ENCODE measurements around the gene FAM98C.
"Not testable (repeated sequence)": the region's sequence is repeated elsewhere in the genome, so short reads cannot be mapped to it uniquely, and the experiment has no call there.

The FAM98C gene

GRCh38 chr19:38402967-38403674, at the start of gene FAM98C:
TSS of gene FAM98C (plus strand) at chr19:38403093. CDS start at chr19:38403154, 61 bp downstream.
- DNase-seq (ENCODE audit: low read depth), result peak; percentile 95

DNA sequence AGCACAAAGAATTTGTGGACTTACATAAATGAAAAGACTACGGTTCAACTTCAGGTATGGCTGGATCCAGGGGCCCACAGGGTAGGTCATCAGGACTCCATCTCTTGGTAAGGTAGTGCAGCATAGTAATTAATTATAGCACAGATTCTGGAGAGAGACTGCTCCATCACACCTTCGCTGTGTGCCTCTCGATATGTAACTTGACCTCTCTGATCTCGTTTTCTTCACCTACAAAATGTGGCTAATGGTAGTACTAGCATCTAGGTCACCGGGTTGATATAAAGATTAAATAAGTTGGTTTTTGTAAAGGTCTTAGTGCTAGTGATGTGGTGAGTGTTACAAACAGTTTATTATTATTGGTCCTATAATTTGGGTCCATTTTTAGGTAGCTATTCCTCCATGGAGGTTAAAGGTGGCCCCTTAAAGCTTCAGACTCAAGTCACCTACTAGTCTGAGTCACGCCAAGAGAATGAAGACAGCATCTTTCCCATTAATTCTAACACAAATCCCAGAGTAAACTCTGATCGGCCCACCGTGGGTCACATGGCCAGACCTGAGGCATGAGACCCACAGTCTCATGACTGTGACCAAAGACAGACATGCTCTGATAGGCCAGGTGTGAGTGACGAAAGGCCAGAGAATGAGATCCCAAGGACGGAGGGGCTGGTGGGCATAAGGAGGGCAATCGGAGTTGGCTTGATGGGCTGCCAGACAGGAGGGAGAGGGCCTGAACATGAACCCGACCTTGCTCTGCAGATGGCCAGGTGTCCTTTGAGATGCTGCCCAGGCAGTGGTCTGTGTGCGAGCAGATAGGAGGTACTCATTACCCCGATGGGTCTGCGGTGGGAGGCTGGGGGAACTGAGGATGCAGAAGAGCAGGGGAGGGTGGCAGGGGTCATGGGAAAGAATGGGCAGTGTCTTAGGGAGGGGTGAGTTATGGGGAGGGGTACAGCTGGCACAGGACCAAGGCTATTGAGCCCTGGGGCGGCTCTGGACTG, 46.9 kb upstream of the FAM98C start:
- DNase-seq (ENCODE audit: low read depth), result no peak

- DNase-seq (ENCODE audit: low read depth), result no peak
These were observed 44.8 kb upstream of the FAM98C start for GRCh38 chr19:38358071-38358470.

DNA sequence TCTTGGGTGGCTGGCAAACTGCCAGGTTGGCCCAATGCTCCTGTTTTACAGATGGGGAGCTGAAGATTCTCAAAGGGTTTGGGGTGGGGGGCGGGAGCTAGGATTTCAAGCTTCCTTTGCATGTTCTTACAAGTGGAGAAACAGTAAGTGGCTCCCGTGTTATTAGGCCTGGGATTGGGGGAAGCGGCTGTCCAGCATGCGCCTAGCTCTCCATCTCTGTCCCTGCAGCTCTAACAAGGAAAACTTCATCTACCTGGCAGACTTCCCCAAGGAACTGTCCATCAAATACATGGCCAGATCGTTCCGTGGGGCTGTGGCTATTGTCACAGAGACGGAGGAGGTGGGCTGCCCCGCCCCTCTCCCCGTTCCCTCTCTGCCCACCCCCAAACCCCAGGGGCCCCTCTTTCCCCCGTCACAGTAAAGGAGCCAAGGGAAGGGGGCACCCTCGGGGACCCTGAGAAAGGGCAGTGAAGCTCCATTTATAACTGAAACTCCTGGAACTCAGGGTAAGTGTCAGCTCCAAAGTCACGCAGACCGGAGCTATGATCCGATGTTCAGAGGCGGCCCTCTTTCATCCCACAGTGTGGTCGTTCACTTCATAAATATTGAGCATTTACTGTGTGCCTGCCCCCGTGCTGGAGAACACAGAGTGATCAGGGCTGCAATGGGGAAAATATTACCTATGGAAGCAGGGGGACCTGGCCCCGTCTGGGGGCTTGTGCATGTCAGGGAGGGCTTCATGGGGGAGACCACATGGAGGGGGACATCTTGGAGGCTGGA, 43.5 kb upstream of the FAM98C start:
- no peak for DNase-seq (ENCODE audit: low read depth)

- DNase-seq (ENCODE audit: low read depth), result no peak
These were observed 42.5 kb upstream of the FAM98C start for GRCh38 chr19:38360351-38360750.

DNA sequence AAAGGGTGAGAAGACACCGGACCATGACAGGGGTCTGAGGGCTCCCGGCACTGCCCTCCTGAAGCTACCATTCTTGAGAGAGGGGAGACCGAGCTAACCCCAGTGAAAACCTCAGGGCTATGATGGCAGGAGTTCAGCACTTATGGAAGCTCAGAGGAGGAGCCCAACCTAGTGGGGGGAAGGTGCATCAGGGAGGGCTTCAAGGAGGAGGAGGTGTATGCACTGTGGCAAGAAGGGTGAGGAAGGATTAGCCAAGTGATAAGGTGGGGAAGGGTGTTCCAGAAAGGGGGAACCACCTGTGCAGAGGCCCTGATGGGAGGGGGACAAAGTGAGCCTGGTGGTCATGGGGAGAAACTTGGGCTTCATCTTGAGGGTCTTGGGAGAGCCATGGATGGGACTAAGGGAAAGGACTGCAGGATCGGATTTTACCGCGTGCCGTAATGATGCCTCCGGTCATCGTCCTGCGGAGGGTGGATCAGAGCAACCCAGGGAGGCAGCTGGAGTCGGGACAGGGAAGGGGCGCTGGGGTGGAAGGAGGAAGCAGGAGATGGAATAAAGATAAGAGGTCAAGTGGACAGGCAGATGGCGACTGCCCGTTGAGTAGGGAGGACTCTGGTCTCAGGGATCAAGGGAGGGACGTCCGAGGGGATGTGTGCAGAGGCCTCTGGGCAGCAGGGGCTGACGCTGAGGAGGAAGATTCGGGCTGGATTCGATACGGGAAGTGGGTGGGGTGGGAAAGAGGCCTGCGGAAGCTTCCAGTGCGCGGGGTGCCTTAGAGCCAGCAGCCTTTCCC, 41.9 kb upstream of the FAM98C start:
- DNase-seq (ENCODE audit: low read depth), result no peak

DNA sequence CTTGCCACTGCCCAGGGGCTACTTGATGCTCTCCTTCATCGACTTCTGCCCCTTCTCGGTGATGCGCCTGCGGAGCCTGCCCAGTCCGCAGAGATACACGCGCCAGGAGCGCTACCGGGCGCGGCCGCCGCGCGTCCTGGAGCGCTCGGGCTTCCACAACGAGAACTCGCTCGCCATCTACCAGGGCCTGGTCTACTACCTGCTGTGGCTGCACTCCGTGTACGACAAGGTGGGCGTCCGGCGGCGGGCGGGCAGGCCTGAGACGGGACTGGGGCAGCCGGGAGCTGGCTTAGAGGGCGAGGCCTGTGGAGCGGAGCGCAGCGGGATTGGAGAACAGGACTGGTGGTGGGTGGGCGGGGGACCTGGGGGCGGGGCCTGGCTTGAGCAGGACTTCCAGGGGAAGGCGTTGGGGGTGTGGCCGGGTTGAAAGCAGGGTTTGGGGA, 41.2 kb upstream of the FAM98C start:
- peak; percentile 39 for DNase-seq (ENCODE audit: low read depth)

GRCh38 chr19:38362076-38362945, 40.6 kb upstream of the FAM98C start:
- DNase-seq (ENCODE audit: low read depth), result peak; percentile 32

DNA sequence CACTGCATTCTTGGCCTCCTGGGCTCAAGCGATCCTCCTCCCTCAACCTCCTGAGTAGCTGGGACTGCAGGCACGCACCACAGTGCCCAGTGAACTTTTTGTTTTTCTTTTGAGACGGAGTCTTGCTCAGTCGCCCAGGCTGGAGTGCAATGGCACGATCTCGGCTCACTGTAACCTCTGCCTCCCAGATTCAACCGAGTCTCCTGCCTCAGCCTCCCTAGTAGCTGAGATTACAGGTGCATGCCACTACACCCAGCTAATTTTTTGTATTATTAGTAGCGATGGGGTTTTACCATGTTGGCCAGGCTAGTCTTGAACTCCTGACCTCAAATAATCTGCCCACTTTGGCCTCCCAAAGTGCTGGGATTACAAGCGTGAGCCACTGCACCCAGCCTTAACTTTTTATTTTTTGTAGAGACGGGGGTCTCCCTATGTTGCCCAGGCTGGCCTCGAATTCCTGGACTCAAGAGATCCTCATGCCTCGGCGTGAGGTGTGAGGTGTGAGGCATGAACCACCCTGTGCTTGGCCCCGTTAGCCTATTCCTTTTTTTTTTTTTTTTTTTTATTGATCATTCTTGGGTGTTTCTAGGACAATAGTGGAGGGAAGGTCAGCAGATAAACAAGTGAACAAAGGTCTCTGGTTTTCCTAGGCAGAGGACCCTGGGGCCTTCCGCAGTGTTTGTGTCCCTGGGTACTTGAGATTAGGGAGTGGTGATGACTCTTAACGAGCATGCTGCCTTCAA, 39.8 kb upstream of the FAM98C start:
- not testable (repeated sequence) for DNase-seq (ENCODE audit: low read depth)

GRCh38 chr19:38367041-38367440, 35.9 kb upstream of the FAM98C start:
- DNase-seq (ENCODE audit: low read depth), result no peak

DNA sequence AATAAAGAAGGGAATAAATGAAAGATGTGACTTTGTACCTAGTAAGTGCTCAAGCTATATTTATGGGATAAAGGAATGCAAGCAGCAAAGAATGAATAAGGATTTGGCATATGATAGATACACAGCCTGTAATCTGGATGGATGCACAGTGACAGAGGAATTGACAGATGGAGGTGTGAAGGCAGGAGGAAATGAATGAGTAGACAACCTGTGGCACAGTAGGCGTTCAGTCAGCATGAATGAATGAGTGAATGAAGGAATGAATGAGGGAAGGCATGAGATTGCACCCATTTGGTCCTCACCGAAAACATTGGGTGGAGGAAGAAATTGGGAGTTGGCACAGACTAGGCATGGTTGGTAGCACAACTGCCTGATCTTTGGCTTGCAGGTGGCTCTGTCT, 33.3 kb upstream of the FAM98C start:
- no peak for DNase-seq (ENCODE audit: low read depth)

- DNase-seq (ENCODE audit: low read depth), result no peak
These were observed 32.6 kb upstream of the FAM98C start for GRCh38 chr19:38370299-38370698.

DNA sequence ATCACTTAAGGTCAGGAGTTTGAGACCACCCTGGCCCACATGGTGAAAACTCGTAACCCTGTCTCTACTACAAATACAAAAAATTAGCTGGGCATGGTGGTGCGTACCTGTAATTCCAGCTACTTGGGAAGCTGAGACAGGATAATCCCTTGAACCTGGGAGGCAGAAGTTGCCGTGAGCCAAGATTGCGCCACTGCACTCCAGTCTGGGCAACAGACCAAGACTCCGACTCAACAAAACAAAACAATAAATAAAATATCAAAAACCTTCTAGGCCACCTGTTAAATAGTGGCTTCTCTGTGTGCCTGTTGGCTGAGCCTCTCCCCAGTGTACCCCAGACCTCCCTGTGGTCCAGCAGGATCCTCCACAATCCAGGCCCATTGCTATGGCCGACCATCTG, 31.8 kb upstream of the FAM98C start:
- no peak for DNase-seq (ENCODE audit: low read depth)

DNA sequence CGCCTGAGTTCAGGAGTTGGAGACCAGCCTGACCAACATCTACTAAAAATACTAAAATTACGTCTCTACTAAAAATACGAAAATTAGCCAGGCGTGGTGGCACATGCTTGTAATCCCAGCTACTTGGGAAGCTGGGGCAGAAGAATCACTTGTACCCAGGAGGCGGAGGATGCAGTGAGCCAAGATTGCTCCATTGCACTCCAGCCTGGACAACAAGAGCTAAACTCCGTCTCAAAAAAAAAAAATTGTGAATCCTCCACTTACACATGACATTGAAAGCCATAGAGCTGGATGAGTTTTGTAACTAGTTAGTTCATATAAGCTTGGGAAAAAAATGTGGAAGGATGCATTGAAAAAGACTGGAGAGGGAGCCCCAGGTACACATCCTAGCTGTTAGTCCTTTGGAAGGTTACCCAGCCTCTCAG, 29.0 kb upstream of the FAM98C start:
- DNase-seq (ENCODE audit: low read depth), result no peak

- DNase-seq (ENCODE audit: low read depth), result peak; percentile 98
These were observed 28.4 kb upstream of the FAM98C start, which contains the start of gene PSMD8 for GRCh38 chr19:38374332-38375097. TSS of gene PSMD8 (plus strand) at chr19:38374571. CDS start at chr19:38374602, 31 bp downstream.

DNA sequence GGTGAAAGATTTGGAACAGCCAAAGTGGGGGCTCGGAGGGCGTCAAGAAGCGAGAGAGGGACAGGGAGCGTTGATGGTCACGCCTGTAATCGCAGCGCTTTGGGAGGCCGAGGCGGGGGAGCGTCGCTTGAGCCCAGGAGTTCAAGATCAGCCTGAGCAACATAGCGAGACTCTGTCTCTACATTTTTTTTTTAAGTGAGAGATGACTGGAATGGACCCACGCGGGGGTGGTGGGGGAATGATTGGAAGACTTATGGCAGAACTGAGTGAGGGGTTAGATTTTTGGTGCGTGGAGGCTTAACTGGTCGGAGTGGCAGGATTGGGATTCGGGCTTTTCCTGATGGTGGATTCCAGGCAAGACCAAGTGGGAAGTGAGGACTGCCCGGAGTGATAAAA, 27.8 kb upstream of the FAM98C start:
- DNase-seq (ENCODE audit: low read depth), result no peak

- no peak for DNase-seq (ENCODE audit: low read depth)
These were observed 27.1 kb upstream of the FAM98C start for GRCh38 chr19:38375748-38376147.

- DNase-seq (ENCODE audit: low read depth), result no peak
These were observed 26.3 kb upstream of the FAM98C start for GRCh38 chr19:38376576-38376975.

GRCh38 chr19:38377052-38377451, 25.8 kb upstream of the FAM98C start:
- no peak for DNase-seq (ENCODE audit: low read depth)
